GOT3 (cell line): ENCODE results near the gene RPUSD4.

ENCODE experiments used
- DNase-seq: peaks from one replicate; lab custom pipeline; 2025; ENCODE audit warnings: mixed read lengths; lab: John Stamatoyannopoulos, UW

The RPUSD4 gene

GRCh38 chr11:126212089-126212660 is 725 bp upstream of the RPUSD4 start:
- DNase-seq: no peak

GRCh38 chr11:126210871-126211235 is 597 bp downstream of the RPUSD4 start:
- DNase-seq: no peak

- no peak for DNase-seq
Measured at GRCh38 chr11:126207896-126208295, 3.6 kb downstream of the RPUSD4 start.

- no peak for DNase-seq
Measured at GRCh38 chr11:126205359-126205758, 6.1 kb downstream of the RPUSD4 start.

GRCh38 chr11:126202646-126203359 is 8.6 kb downstream of the RPUSD4 start:
- no peak for DNase-seq

- no peak for DNase-seq
Measured at GRCh38 chr11:126198648-126199047, 12.8 kb downstream of the RPUSD4 start.

- no peak for DNase-seq
Measured at GRCh38 chr11:126197277-126197939, 14.0 kb downstream of the RPUSD4 start.

- DNase-seq: no peak
Measured at GRCh38 chr11:126195119-126195518, 16.3 kb downstream of the RPUSD4 start.

- DNase-seq: no peak
Measured at GRCh38 chr11:126194121-126194543, 17.3 kb downstream of the RPUSD4 start.

GRCh38 chr11:126193038-126193478 is 18.4 kb downstream of the RPUSD4 start:
- no peak for DNase-seq

GRCh38 chr11:126192361-126192760 is 19.1 kb downstream of the RPUSD4 start:
- no peak for DNase-seq

GRCh38 chr11:126191379-126192073 is 19.9 kb downstream of the RPUSD4 start:
- no peak for DNase-seq

GRCh38 chr11:126190792-126191191 is 20.7 kb downstream of the RPUSD4 start:
- no peak for DNase-seq

GRCh38 chr11:126189109-126189929 is 22.1 kb downstream of the RPUSD4 start:
- no peak for DNase-seq

GRCh38 chr11:126188332-126189108 is 22.9 kb downstream of the RPUSD4 start:
- DNase-seq: no peak

- DNase-seq: no peak
Measured at GRCh38 chr11:126186708-126187529, 24.5 kb downstream of the RPUSD4 start.

GRCh38 chr11:126186025-126186698 is 25.3 kb downstream of the RPUSD4 start:
- no peak for DNase-seq

GRCh38 chr11:126185259-126186024 is 26.0 kb downstream of the RPUSD4 start:
- DNase-seq: no peak
